DMS53 (cell line): ENCODE measurements around the gene GFOD1.

ENCODE experiments used
- DNase-seq: peaks from one replicate; lab custom pipeline; 2025; lab: John Stamatoyannopoulos, UW

Gene GFOD1

GRCh38 chr6:13315896-13316295 lies 171.5 kb downstream of the GFOD1 start:
- no peak for DNase-seq

GRCh38 chr6:13314806-13315205 lies 172.6 kb downstream of the GFOD1 start:
- DNase-seq, result no peak

GRCh38 chr6:13311155-13311554 lies 176.2 kb downstream of the GFOD1 start:
- DNase-seq, result no peak

- DNase-seq, result no peak
Observed at GRCh38 chr6:13308332-13308731, 179.1 kb downstream of the GFOD1 start.
